A549 (cell line): Measurements from ENCODE around the gene DSTYK.

ENCODE experiments used
- BHLHE40 ChIP-seq: IDR thresholded peaks from 2 replicates; pipeline ENCODE4 v1.6.1; 2012; ENCODE audit warnings: low read depth, low read length, inconsistent platforms
- CTCF ChIP-seq: fragments of >200 bp; sonication (Bioruptor Twin); formaldehyde crosslinking; IDR thresholded peaks from 3 replicates; pipeline ENCODE4 v1.5.1; 2016
- FOSL2 ChIP-seq, 2 experiments: fragments of 450-650 bp in 1 of 2; fragments of >200 bp in 1 of 2; sonication (Bioruptor Twin) in 1 of 2; formaldehyde crosslinking; IDR thresholded peaks; 2 replicates each; pipeline versions ENCODE4 v1.5.0 to v1.6.1; 2016 to 2020; ENCODE audit warnings: mild to moderate bottlenecking in 1 of 2, moderate library complexity in 1 of 2
- TF ChIP-seq, protein P1 (sequence below): fragments of 200-600 bp; sonication (generic); IDR thresholded peaks from 2 replicates; pipeline ENCODE4 v1.6.1; 2016; ENCODE audit warnings: antibody characterized with exemption, mild to moderate bottlenecking, moderate library complexity

- no peak for TF ChIP-seq BHLHE40
- TF ChIP-seq CTCF: no peak
- TF ChIP-seq, protein P1, sequence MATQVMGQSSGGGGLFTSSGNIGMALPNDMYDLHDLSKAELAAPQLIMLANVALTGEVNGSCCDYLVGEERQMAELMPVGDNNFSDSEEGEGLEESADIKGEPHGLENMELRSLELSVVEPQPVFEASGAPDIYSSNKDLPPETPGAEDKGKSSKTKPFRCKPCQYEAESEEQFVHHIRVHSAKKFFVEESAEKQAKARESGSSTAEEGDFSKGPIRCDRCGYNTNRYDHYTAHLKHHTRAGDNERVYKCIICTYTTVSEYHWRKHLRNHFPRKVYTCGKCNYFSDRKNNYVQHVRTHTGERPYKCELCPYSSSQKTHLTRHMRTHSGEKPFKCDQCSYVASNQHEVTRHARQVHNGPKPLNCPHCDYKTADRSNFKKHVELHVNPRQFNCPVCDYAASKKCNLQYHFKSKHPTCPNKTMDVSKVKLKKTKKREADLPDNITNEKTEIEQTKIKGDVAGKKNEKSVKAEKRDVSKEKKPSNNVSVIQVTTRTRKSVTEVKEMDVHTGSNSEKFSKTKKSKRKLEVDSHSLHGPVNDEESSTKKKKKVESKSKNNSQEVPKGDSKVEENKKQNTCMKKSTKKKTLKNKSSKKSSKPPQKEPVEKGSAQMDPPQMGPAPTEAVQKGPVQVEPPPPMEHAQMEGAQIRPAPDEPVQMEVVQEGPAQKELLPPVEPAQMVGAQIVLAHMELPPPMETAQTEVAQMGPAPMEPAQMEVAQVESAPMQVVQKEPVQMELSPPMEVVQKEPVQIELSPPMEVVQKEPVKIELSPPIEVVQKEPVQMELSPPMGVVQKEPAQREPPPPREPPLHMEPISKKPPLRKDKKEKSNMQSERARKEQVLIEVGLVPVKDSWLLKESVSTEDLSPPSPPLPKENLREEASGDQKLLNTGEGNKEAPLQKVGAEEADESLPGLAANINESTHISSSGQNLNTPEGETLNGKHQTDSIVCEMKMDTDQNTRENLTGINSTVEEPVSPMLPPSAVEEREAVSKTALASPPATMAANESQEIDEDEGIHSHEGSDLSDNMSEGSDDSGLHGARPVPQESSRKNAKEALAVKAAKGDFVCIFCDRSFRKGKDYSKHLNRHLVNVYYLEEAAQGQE: no peak
- no peak for TF ChIP-seq FOSL2 (IDR thresholded peaks at IDR 0.05)
- no peak for TF ChIP-seq FOSL2 (CRISPR knock-in tag; IDR thresholded peaks at IDR 0.05)
Observed at GRCh38 chr1:205102404-205102803, 109.1 kb downstream of the DSTYK start.
